KOPT-K1 (cell line): ENCODE data around the gene ACSL3.
"Not testable (repeated sequence)": the region's sequence is repeated elsewhere in the genome, so short reads cannot be mapped to it uniquely, and the experiment has no call there.

Experiments used
- H3K27ac ChIP-seq: fragments of 200-600 bp; sonication (generic); 2 replicates; pipeline ENCODE4 v1.5.1; 2016; ENCODE audit warnings: antibody characterized with exemption, mild to moderate bottlenecking, low read depth, low read length; ENCODE audit not compliant: poor library complexity, severe bottlenecking
- H3K36me3 ChIP-seq: fragments of 200-600 bp; sonication (generic); 2 replicates; pipeline ENCODE4 v1.5.1; 2017; ENCODE audit warnings: antibody characterized with exemption, mild to moderate bottlenecking, low read length, moderate library complexity; ENCODE audit not compliant: insufficient read depth
- H3K9me3 ChIP-seq: fragments of 200-600 bp; sonication (generic); 2 replicates; pipeline ENCODE4 v1.5.1; 2017; ENCODE audit warnings: antibody characterized with exemption, low read length, mild to moderate bottlenecking; ENCODE audit not compliant: insufficient read depth, poor library complexity, severe bottlenecking

The ACSL3 gene

DNA sequence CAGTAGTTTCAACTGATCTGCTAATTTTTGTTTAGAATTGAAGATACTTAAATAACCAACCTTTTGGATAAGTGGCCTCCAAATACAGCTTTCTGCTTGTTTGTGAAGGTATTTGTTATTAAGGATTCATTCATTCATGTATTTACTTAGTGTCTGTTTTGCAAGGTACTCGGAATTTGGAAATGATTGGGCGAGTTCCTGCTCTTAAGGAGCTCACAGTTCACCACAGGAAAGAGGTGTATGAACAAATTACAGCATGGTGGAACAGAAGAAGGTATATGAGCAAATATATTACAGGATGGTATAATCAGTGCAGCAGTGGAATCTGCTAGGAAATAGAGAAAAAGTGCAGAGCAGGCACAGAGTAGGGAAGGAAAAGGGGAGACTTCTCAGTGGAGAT, 4.5 kb downstream of the ACSL3 start:
- Histone ChIP-seq H3K9me3 (no peaks in the 10 kb centered on the region), H3K27ac (no peak overlapping the region)

DNA sequence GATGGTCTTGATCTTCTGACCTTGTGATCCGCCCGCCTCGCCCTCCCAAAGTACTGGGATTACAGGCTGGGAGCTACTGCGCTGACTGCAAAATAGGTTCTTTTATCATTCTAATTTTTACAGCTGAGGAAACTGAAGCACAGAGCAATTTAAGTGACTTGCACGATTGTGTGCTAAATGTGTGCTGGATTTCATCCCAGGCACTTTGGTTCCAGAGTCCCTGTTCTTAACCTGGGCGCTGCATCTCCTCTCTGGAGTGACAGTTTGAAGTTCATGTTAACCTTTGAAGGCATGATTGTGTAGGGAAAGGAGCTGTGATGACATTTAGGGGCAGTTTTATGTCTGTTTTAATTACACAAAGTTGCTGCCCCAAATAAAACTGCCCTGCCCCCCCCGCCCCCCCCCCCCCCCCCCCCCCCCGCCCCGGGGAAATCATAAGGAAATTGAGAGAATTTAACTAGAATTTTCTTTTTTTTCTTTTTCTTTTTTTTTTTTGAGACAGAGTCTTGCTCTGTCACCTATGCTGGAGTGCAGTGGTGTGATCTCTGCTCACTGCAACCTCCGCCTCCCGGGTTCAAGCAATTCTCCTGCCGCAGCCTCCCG, 5.6 kb downstream of the ACSL3 start:
- H3K27ac ChIP-seq, result no peak overlapping the region

More for the DNA sequence above, 4.5 kb downstream of the ACSL3 start:
- H3K36me3 ChIP-seq, result no peaks in the 10 kb centered on the region

DNA sequence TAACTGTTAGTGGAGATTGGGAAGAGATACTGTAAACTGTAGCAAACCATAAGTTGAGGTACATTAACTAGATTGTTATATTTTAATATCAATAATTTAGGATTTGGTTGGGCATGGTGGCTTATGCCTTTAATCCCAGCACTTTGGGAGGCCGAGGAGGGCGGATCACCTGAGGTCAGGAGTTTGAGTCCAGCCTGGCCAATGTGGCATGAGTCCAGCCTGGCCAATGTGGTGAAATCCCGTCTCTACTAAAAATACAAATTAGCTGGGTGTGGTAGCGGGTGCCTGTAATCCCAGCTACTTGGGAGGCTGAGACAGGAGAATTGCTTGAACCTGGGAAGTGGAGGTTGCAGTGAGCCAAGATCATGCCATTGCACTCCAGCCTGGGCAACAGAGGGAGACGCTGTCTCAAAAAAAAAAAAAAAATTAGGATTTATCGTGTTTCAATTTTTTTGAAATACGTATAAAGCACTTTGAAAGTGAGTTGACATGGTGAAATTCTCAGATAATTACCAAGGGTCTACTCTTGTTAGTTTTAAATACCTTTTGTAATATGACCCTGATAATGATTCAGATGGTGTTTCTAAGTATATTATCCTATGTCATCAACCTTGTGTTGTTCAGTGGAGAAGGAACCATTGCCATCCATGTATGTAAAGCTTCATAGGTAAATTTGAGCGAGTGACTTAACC, 7.9 kb downstream of the ACSL3 start:
- not testable (repeated sequence) for H3K27ac ChIP-seq, H3K9me3 ChIP-seq, H3K36me3 ChIP-seq

More for the DNA sequence above, 5.6 kb downstream of the ACSL3 start:
- no peaks in the 10 kb centered on the region for H3K9me3 ChIP-seq
- H3K36me3 ChIP-seq, result no peaks in the 10 kb centered on the region

DNA sequence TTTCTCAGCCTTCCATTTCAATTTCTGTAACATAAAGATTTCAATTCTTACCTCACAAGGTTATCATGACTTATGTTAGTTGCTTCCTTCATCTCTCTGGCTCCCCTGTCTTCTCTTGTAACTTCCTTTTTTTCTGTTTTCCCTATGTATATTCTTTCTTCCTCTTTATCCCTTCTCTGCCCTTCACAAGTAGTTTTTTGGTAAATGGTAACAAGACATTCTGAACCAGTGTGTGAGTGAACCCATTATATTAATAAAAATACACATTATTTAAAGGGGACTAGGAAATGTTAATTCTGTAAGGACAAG, 8.4 kb downstream of the ACSL3 start:
- H3K27ac ChIP-seq, result no peak overlapping the region
- no peaks in the 10 kb centered on the region for H3K9me3 ChIP-seq
- H3K36me3 ChIP-seq, result no peaks in the 10 kb centered on the region

DNA sequence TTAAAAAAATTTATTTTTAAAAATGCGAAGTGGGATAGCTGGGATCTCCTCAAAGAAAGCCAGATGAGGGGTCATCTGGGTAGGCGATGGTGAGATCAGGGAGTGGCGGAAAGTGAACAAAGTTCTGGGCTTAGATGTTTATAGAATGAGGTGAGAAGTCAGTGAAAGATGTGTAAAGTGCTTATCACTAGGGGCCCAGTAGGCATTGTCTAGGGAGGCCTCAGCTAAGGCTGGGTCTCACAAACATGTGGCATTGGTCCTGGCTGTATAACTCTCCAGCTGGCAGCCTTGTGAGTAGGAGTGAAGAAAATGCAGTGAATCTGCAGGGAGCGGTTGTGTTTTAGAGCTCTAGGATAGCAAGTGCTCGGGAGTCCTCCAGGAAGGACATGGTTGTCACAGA, 10.5 kb downstream of the ACSL3 start:
- H3K27ac ChIP-seq, result no peak overlapping the region
- H3K9me3 ChIP-seq, result no peaks in the 10 kb centered on the region
- H3K36me3 ChIP-seq, result no peaks in the 10 kb centered on the region

DNA sequence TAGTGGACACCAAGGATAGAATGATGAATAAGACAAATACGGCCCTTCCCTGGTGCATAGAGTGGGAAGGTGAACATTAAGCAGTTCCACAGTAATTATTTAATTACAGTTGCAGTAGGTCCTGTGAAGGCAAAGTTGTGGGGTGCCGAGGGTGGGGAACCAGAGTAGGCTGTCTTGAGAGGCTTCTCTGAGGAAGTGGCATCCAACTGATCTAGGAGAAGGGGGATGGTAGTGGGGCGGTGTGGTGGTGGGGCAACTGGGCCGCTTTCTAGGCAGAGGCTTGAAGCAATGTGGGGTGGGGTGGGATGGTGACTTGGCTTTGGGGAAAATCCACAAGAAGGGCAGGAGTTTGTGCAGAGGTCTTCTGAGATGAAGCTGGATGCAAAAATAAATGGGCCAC, 11.7 kb downstream of the ACSL3 start:
- no peaks in the 10 kb centered on the region for H3K9me3 ChIP-seq
- H3K27ac ChIP-seq, result no peak overlapping the region
- no peaks in the 10 kb centered on the region for H3K36me3 ChIP-seq

DNA sequence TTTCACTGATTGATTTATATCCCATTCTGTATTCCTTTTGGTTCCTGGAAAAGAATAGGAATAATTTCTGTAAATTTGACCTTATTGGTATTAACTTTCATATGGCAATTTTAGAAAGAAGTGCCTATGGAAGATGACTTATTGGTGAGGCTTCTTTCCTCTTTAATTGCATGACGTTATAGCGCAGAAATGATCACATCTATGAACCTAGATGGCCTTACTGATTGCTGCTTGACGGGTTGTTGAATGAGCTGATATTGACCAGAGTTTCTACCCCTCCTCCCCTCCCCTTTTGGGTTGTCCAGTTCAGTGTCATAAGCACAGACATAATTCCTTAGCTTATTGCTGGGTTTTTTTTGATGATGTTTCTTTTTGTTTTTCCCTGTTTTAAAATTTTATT, 14.6 kb downstream of the ACSL3 start:
- Histone ChIP-seq H3K36me3 (no peaks in the 10 kb centered on the region), H3K9me3 (no peaks in the 10 kb centered on the region), H3K27ac (no peak overlapping the region)

DNA sequence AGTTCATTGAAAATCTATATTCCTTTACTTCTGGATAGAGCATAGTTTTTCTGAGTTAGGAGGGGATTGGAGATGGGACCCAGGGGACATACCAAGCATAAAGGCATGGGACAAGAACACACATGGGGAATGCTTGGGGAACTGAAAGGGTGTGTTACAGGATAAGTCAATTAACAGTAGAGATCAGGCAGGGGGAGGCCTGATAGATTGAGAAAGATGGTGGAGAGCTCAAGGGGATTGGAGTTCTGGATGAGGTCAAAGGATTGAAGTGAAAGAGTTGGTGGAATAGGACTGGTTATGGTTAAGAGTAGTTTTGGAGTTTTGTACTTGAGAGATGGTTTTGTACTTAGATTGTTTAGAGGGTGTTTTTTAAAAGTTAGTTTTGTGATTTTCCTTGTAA, 16.1 kb downstream of the ACSL3 start:
- no peak overlapping the region for H3K27ac ChIP-seq
- no peaks in the 10 kb centered on the region for H3K36me3 ChIP-seq
- no peaks in the 10 kb centered on the region for H3K9me3 ChIP-seq

DNA sequence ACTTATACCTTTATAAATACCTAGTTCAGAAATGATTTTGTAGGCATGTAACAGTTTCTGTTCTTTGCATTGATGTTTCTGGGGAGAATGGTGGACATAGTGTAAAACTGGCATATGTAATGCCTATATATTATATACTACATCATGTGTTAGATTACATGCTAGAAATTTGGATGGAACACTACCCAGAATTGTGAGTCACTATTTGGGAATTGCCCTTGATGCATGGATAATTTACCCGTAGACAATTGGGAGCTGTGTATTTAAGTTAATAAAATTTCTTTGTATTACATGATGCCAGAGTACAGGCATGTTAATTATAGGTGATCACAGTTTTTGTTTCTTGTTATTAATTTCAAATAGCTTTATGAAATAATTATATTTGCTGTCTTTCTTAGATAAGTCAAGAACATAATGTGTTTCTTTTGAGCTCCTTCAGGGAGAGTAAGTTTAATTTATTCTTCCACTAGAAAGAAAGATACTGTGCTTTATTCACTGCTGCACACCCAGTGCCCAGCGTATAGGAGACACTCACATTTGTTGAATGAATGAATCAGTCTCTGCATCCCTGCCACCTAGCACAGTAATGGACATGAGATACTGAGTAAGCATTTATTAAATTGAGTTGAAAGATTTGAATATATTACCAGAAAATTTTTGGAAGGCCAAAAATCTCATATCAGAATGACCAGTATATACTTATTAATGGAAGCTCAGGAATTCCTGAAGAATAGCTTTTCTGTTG, 16.9 kb downstream of the ACSL3 start:
- Histone ChIP-seq H3K9me3 (no peaks in the 10 kb centered on the region), H3K27ac (no peak overlapping the region), H3K36me3 (no peaks in the 10 kb centered on the region)

DNA sequence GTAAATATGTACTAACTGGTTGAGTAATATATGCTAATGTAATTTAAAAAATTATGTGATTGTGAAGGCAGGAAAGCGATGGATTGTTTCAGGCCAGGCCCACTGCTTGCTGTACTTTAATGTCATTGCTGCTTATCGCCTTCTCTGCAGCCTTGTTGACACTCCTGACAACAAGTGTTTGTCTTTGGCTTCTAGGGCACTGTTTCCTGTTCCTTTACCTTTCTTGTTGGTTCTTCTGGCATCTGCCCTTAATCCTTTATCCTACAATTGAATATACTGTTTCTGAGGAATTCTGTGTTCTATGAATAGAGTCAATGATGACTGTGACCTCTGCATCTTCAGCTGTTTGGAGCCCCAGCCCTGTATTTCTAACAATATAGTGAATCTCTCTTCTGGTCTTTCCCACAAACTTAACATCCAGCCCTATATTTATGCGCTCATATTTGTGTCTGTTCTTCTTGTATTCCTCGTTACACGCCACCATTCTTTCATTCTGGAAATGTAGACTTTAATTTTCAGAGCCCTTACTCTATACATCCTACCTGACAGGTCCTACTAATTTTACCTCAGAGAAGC, 17.6 kb downstream of the ACSL3 start:
- H3K9me3 ChIP-seq, result no peaks in the 10 kb centered on the region
- H3K27ac ChIP-seq, result no peak overlapping the region
- H3K36me3 ChIP-seq, result no peaks in the 10 kb centered on the region

DNA sequence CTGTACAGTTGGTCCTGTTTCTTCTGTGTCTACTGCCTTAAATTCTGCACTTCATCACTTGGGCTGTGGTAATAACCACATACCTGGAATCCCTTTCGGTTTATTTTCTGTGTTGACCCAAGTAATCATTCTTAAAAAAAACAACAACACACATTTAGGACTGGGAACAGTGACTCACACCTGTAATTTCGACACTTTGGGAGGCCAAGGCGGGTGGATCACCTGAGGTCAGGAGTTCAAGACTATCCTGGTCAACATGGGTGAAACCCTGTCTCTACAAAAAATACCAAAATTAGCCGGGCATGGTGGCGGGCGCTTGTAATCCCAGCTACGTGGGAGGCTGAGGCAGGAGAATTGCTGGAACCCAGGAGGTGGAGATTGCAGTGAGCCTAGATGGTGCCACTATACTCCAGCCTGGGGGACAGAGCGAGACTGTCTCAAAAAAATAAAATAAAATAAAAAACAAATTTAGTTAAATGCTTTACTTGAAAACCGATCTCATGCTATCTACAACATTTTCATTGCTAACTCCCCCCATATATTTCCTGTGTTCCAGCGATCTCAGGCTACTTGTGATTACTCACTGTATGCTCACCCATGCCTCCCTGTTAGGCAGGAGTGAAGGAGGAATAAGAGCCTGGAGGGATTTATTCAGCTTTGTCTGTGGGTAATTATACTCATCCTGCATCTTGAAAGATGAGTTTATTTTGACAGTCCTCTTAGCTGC, 18.2 kb downstream of the ACSL3 start:
- no peaks in the 10 kb centered on the region for H3K36me3 ChIP-seq
- no peak overlapping the region for H3K27ac ChIP-seq
- no peaks in the 10 kb centered on the region for H3K9me3 ChIP-seq

DNA sequence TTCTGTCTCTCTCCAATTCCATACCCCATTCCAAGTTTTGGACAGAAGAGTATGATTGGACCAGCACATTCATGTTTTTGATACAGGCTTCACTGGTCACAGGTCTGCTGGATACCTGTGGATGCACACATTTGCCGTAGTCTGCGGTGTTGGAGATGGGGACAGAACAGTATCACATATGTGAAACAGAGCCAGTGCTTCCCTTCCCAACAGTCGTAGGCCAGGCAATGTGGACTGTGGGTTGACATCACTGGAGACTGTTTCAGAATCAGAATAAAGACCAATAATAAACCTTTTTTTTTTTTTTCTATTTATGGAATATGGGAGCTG, 18.7 kb downstream of the ACSL3 start:
- Histone ChIP-seq H3K27ac (no peak overlapping the region), H3K36me3 (no peaks in the 10 kb centered on the region), H3K9me3 (no peaks in the 10 kb centered on the region)

DNA sequence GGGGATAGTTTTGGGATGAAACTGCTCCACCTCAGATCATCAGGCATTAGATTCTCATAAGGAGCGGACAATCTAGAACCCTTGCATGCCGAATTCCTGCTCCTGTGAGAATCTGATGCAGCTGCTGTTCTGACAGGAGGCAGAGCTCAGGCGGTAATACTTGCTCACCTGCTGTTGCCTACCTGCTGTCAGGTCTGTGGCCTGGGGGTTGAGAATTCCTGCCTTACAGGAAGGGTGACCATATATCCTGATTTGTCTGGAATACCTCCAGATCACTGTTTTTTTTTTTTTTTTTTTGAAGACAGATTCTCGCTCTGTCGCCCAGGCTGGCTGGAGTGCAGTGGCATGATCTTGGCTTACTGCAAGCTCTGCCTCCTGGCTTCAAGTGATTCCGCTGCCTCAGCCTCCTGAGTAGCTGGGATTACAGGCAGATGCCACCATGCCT, 21.7 kb downstream of the ACSL3 start:
- no peaks in the 10 kb centered on the region for H3K36me3 ChIP-seq
- H3K9me3 ChIP-seq, result no peaks in the 10 kb centered on the region
- no peak overlapping the region for H3K27ac ChIP-seq

DNA sequence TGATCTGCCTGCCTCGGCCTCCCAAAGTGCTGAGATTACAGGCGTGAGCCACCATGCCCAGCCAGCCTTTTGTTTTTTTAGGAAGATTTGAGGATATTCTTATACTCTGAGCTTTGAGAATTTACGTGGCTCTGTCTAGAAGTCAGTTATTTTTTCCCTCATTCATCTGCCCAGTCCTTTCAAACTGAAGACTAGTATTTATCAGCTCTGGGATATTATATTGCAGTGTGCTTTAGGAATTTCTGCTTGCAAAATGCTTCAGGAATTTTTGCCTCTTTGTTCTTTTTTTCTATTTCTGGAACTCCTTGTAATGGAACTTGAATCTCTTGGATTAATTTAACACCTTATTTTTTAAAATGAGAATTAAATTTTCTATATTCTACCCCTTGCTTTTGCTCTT, 22.6 kb downstream of the ACSL3 start:
- Histone ChIP-seq H3K27ac (no peak overlapping the region), H3K9me3 (no peaks in the 10 kb centered on the region), H3K36me3 (peaks cover 4% of the 10 kb centered on the region)

DNA sequence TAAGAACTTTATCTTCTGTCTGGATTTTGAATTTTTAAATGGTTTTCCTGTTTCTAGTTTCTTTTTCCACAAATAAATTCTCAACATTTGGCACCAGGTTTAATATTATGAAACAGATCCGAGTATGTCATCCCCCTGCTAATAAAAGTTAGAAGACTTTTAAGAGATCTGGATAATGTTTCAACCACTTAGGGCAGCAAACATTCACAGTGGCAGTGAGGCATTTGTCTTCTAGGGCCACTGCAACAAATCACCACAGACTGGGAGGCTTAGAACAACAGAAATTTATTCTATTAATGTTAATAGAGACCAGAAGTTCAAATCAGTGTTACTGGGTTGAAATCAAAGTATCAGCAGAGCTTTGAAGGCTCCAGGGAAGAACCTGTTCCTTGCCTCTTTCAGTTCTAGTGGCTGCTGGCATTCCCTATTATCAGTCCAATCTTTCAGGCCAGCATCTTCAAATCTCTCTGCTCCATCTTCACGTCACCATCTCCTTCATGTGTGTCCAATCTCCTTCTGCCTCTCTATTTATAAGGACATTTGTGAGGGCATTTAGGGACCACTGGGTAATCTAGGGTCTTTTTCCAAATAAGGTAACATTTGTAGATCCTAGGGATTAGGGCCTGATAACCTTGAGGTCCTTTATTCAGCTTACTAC, 23.4 kb downstream of the ACSL3 start:
- Histone ChIP-seq H3K9me3 (no peaks in the 10 kb centered on the region), H3K36me3 (peaks cover 8% of the 10 kb centered on the region), H3K27ac (no peak overlapping the region)
